Stomach (tissue), 4 donors: ENCODE results near the gene NSF.

Source experiments
- CTCF ChIP-seq, 7 experiments: fragments of 450-650 bp in 4 of 7; fragments of 200-600 bp in 3 of 7; sonication (generic) in 3 of 7; IDR thresholded peaks; one replicate each; pipeline ENCODE4 v1.5.1; 2016 to 2019; ENCODE audit warnings: antibody characterized with exemption in 7 of 7, control low read depth in 2 of 7, mild to moderate bottlenecking in 1 of 7
- EP300 ChIP-seq: sonication (generic); formaldehyde crosslinking; IDR thresholded peaks from one replicate; pipeline ENCODE4 v1.6.1; 2017; ENCODE audit warnings: antibody characterized with exemption
- POLR2A ChIP-seq, 4 donors: fragments of 450-650 bp; IDR thresholded peaks; one replicate each; pipeline ENCODE4 v1.6.1; 2016; ENCODE audit warnings: antibody characterized with exemption in 4 of 4, control low read depth in 2 of 4, mild to moderate bottlenecking in 1 of 4, moderate library complexity in 1 of 4
- POLR2AphosphoS5 ChIP-seq, 3 donors: sonication (generic); formaldehyde crosslinking; IDR thresholded peaks; one replicate each; pipeline ENCODE4 v1.6.1; 2016; ENCODE audit warnings: antibody characterized with exemption in 3 of 3

GRCh38 chr17:46783031-46783593 lies 192.6 kb downstream of the NSF start:
- no peak for TF ChIP-seq CTCF (IDR thresholded peaks at IDR 0.05)
- no peak for TF ChIP-seq EP300
- no peak for TF ChIP-seq POLR2A (IDR thresholded peaks at IDR 0.05)
- no peak for TF ChIP-seq POLR2AphosphoS5 (IDR thresholded peaks at IDR 0.05)
